ENCODE results near the gene SUCLG1.

The SUCLG1 gene

GRCh38 chr2:84429328-84429727 lies 29.8 kb downstream of the SUCLG1 start:
- ChIA-PET POLR2A (no interaction called here), CTCF (no interaction called here)
- H3K9me3 ChIP-seq (ENCODE audit: control insufficient read depth, insufficient read depth, low read depth, low read length) = no peaks in the 10 kb centered on the region
- no peak overlapping the region for H3K27ac ChIP-seq (ENCODE audit: extremely low read depth, low read depth, low read length)
- H3K4me3 ChIP-seq (ENCODE audit: low read depth, low read length) = no peak overlapping the region
- TF ChIP-seq ZNF623 (tag by site-specific recombination; IDR thresholded peaks at IDR 0.05) (no peak), ZNF280D (tag by site-specific recombination; IDR thresholded peaks at IDR 0.05) (no peak), ZNF350 (tag by site-specific recombination; IDR thresholded peaks at IDR 0.05) (no peak), PRDM10 (tag by site-specific recombination; IDR thresholded peaks at IDR 0.05) (no peak), ZNF19 (tag by site-specific recombination; IDR thresholded peaks at IDR 0.05; ENCODE audit: low read depth) (no peak), ZNF37A (tag by site-specific recombination; IDR thresholded peaks at IDR 0.05) (no peak), ZNF830 (tag by site-specific recombination; IDR thresholded peaks at IDR 0.05; ENCODE audit: low read depth) (no peak), ZNF626 (tag by site-specific recombination; IDR thresholded peaks at IDR 0.05) (no peak), ZNF837 (tag by site-specific recombination; IDR thresholded peaks at IDR 0.05) (no peak)
- H3K4me1 ChIP-seq (ENCODE audit: control insufficient read depth, insufficient read depth, low read length) = no peaks in the 10 kb centered on the region
- H3K36me3 ChIP-seq (ENCODE audit: control insufficient read depth in 2 of 2, insufficient read depth in 1 of 2, low read length in 2 of 2) = peaks cover 36 to 83% of the 10 kb centered on the region in 2 experiments; a peak in 2 of 3 replicates

GRCh38 chr2:84427235-84428138 lies 31.6 kb downstream of the SUCLG1 start:
- no peaks in the 10 kb centered on the region for H3K4me1 ChIP-seq (ENCODE audit: control insufficient read depth, insufficient read depth, low read length)
- POLR2A ChIA-PET = no interaction called here
- CTCF ChIA-PET = no interaction called here
- no peak overlapping the region for H3K4me3 ChIP-seq (ENCODE audit: low read depth, low read length)
- H3K9me3 ChIP-seq (ENCODE audit: control insufficient read depth, insufficient read depth, low read depth, low read length) = no peaks in the 10 kb centered on the region
- no peak overlapping the region for H3K27ac ChIP-seq (ENCODE audit: extremely low read depth, low read depth, low read length)
- peaks cover 38 to 85% of the 10 kb centered on the region in 2 experiments for H3K36me3 ChIP-seq (ENCODE audit: control insufficient read depth in 2 of 2, insufficient read depth in 1 of 2, low read length in 2 of 2)
- TF ChIP-seq ZEB2 (tag by site-specific recombination; IDR thresholded peaks at IDR 0.05) = no peak
- TF ChIP-seq KLF7 (tag by site-specific recombination; IDR thresholded peaks at IDR 0.05; ENCODE audit: borderline replicate concordance) = no peak
- no peak for TF ChIP-seq ZNF792 (tag by site-specific recombination; IDR thresholded peaks at IDR 0.05)
- TF ChIP-seq ZNF221 (tag by site-specific recombination; IDR thresholded peaks at IDR 0.05; ENCODE audit: borderline replicate concordance) = no peak
- no peak for TF ChIP-seq HOXC10 (CRISPR knock-in tag; IDR thresholded peaks at IDR 0.05)
- no peak for TF ChIP-seq ZNF776 (tag by site-specific recombination; IDR thresholded peaks at IDR 0.05; ENCODE audit: borderline replicate concordance)
- no peak for TF ChIP-seq MZF1 (tag by site-specific recombination; IDR thresholded peaks at IDR 0.05; ENCODE audit: borderline replicate concordance)
- TF ChIP-seq ZNF362 (tag by site-specific recombination; IDR thresholded peaks at IDR 0.05) = no peak
- TF ChIP-seq REPIN1 (tag by site-specific recombination; IDR thresholded peaks at IDR 0.05; ENCODE audit: low read depth) = no peak
- no peak for TF ChIP-seq ZFP69B (tag by site-specific recombination; IDR thresholded peaks at IDR 0.05)
- TF ChIP-seq ZSCAN23 (tag by site-specific recombination; IDR thresholded peaks at IDR 0.05) = no peak
- TF ChIP-seq PRDM2 (tag by site-specific recombination; IDR thresholded peaks at IDR 0.05; ENCODE audit: borderline replicate concordance) = no peak

Measured in HEK293 (cell line).